H9 (cell line): ENCODE measurements around the gene CCDC148. TPM values are rescaled to one million over a fixed set of nuclear protein-coding genes. Genes with fewer than 3 reads are reported as not detected.

Source experiments
- DNase-seq: peaks from one replicate; pipeline ENCODE4 v3.0.0-alpha.2; 2017
- H2AFZ ChIP-seq: one replicate; pipeline ENCODE4 v1.6.1; 2013; ENCODE audit warnings: mild to moderate bottlenecking, low read length, control low read depth, moderate library complexity
- H2AK5ac ChIP-seq: 2 replicates; pipeline ENCODE4 v1.6.1; 2013; ENCODE audit warnings: low read length, control low read depth, mixed read lengths; ENCODE audit not compliant: insufficient read length
- H2BK120ac ChIP-seq: one replicate; pipeline ENCODE4 v1.6.1; 2013; ENCODE audit warnings: low read depth, mild to moderate bottlenecking, low read length, control low read depth, inconsistent platforms; ENCODE audit not compliant: poor library complexity, severe bottlenecking
- H2BK12ac ChIP-seq: 2 replicates; pipeline ENCODE4 v1.6.1; 2013; ENCODE audit warnings: low read length, control low read depth, mixed read lengths, low read depth; ENCODE audit not compliant: insufficient read length
- H2BK15ac ChIP-seq: 2 replicates; pipeline ENCODE4 v1.6.1; 2013; ENCODE audit warnings: low read depth, low read length, control low read depth
- H2BK20ac ChIP-seq: one replicate; pipeline ENCODE4 v1.6.1; 2013; ENCODE audit warnings: low read depth, mild to moderate bottlenecking, low read length, control low read depth, inconsistent platforms; ENCODE audit not compliant: poor library complexity, severe bottlenecking
- H2BK5ac ChIP-seq: 2 replicates; pipeline ENCODE4 v1.6.1; 2013; ENCODE audit warnings: low read length, control low read depth, mixed read lengths; ENCODE audit not compliant: insufficient read length
- H3K14ac ChIP-seq: 2 replicates; pipeline ENCODE4 v1.6.1; 2013; ENCODE audit warnings: low read length, control low read depth; ENCODE audit not compliant: insufficient read depth
- H3K18ac ChIP-seq: 2 replicates; pipeline ENCODE4 v1.6.1; 2013; ENCODE audit warnings: low read depth, mild to moderate bottlenecking, mixed read lengths, low read length, control low read depth; ENCODE audit not compliant: insufficient read length
- H3K23ac ChIP-seq: 2 replicates; pipeline ENCODE4 v1.6.1; 2013; ENCODE audit warnings: low read length, control low read depth, mixed read lengths, low read depth; ENCODE audit not compliant: insufficient read length
- H3K23me2 ChIP-seq: 2 replicates; pipeline ENCODE4 v1.6.1; 2013; ENCODE audit warnings: low read depth, mild to moderate bottlenecking, mixed read lengths, low read length, control low read depth; ENCODE audit not compliant: insufficient read length, poor library complexity, severe bottlenecking
- H3K27ac ChIP-seq: 2 replicates; pipeline ENCODE4 v1.5.1; 2013; ENCODE audit warnings: low read length, control low read depth, mixed read lengths, low read depth; ENCODE audit not compliant: insufficient read length
- H3K27me3 ChIP-seq: 2 replicates; pipeline ENCODE4 v1.6.1; 2013; ENCODE audit warnings: low read length, control low read depth, inconsistent platforms; ENCODE audit not compliant: insufficient read depth
- H3K4ac ChIP-seq: 2 replicates; pipeline ENCODE4 v1.6.1; 2013; ENCODE audit warnings: low read depth, mild to moderate bottlenecking, control low read depth, inconsistent platforms, low read length, moderate library complexity
- H3K4me1 ChIP-seq: 2 replicates; pipeline ENCODE4 v1.6.1; 2013; ENCODE audit warnings: low read length, control low read depth, inconsistent platforms; ENCODE audit not compliant: insufficient read depth
- H3K4me2 ChIP-seq: 2 replicates; pipeline ENCODE4 v1.6.1; 2013; ENCODE audit warnings: low read length, control low read depth, mixed read lengths; ENCODE audit not compliant: insufficient read length, insufficient read depth
- H3K56ac ChIP-seq: 2 replicates; pipeline ENCODE4 v1.6.1; 2013; ENCODE audit warnings: low read depth, mild to moderate bottlenecking, mixed read lengths, low read length, control low read depth; ENCODE audit not compliant: insufficient read length
- H3K79me1 ChIP-seq: 2 replicates; pipeline ENCODE4 v1.6.1; 2013; ENCODE audit warnings: low read depth, mild to moderate bottlenecking, moderate library complexity, low read length, control low read depth, inconsistent platforms; ENCODE audit not compliant: insufficient read depth, poor library complexity, severe bottlenecking
- H3K79me2 ChIP-seq: 2 replicates; pipeline ENCODE4 v1.6.1; 2013; ENCODE audit warnings: low read length, control low read depth, inconsistent platforms; ENCODE audit not compliant: insufficient read depth
- H3K9ac ChIP-seq: 2 replicates; pipeline ENCODE4 v1.6.1; 2013; ENCODE audit warnings: low read length, control low read depth, mixed read lengths; ENCODE audit not compliant: insufficient read length; ENCODE audit errors: extremely low read depth
- H3K9me3 ChIP-seq: one replicate; pipeline ENCODE4 v1.6.1; 2013; ENCODE audit warnings: low read depth, low read length, inconsistent platforms; ENCODE audit not compliant: control insufficient read depth
- H3T11ph ChIP-seq: one replicate; pipeline ENCODE4 v1.6.1; 2013; ENCODE audit warnings: mild to moderate bottlenecking, low read length, control low read depth, inconsistent platforms
- H4K20me1 ChIP-seq: one replicate; pipeline ENCODE4 v1.6.1; 2013; ENCODE audit not compliant: control insufficient read depth, insufficient read length, insufficient read depth
- H4K5ac ChIP-seq: 2 replicates; pipeline ENCODE4 v1.6.1; 2013; ENCODE audit warnings: low read depth, mild to moderate bottlenecking, mixed read lengths, low read length, control low read depth; ENCODE audit not compliant: insufficient read length
- H4K8ac ChIP-seq: replicated peaks from 2 replicates; pipeline ENCODE4 v1.6.1; 2013; ENCODE audit warnings: low read length, control low read depth, mixed read lengths, low read depth; ENCODE audit not compliant: insufficient read length
- H4K91ac ChIP-seq: 2 replicates; pipeline ENCODE4 v1.6.1; 2013; ENCODE audit warnings: low read depth, mild to moderate bottlenecking, moderate library complexity, mixed read lengths, low read length, control low read depth; ENCODE audit not compliant: insufficient read length
- H3K27ac Mint-ChIP-seq, 3 experiments: 2 replicates in 2 of 3; 3 replicates in 1 of 3; pipeline ENCODE4 v1.8.0; 2020 to 2021; ENCODE audit warnings: mixed read lengths in 3 of 3, mild to moderate bottlenecking in 1 of 3, moderate library complexity in 1 of 3
- H3K27me3 Mint-ChIP-seq: 2 replicates; pipeline ENCODE4 v1.8.0; 2021; ENCODE audit warnings: low read depth, mild to moderate bottlenecking, moderate library complexity, mixed read lengths
- H3K36me3 Mint-ChIP-seq, 3 experiments: 2 replicates in 2 of 3; 3 replicates in 1 of 3; pipeline ENCODE4 v1.8.0; 2020 to 2021; ENCODE audit warnings: low read depth in 3 of 3, mixed read lengths in 3 of 3; ENCODE audit not compliant: insufficient read depth in 1 of 3
- H3K4me1 Mint-ChIP-seq, 2 experiments: 2 replicates each; pipeline ENCODE4 v1.8.0; 2020; ENCODE audit warnings: mixed read lengths in 2 of 2
- H3K4me3 Mint-ChIP-seq, 2 experiments: 2 replicates in 1 of 2; 3 replicates in 1 of 2; pipeline ENCODE4 v1.8.0; 2020 to 2021; ENCODE audit warnings: mild to moderate bottlenecking in 2 of 2, mixed read lengths in 2 of 2, moderate library complexity in 1 of 2
- H3K9me3 Mint-ChIP-seq, 2 experiments: 2 replicates in 1 of 2; 3 replicates in 1 of 2; pipeline ENCODE4 v1.8.0; 2020; ENCODE audit warnings: mild to moderate bottlenecking in 2 of 2, mixed read lengths in 2 of 2, moderate library complexity in 1 of 2
- CTCF ChIP-seq: fragments of 200-600 bp; sonication (generic); conservative IDR thresholded peaks from 3 replicates; pipeline ENCODE4 v1.8.0; 2021; ENCODE audit warnings: antibody characterized with exemption, mild to moderate bottlenecking
- WGBS: extraction: QIAGEN DNeasy Blood & Tissue Kit; methylation state at CpG from one replicate; pipeline ENCODE4 v1.1.7; 2013; ENCODE audit warnings: missing lambda C conversion rate, low lambda C conversion rate, mixed read lengths; ENCODE audit not compliant: insufficient read length; ENCODE audit errors: extremely low coverage; 5-methylcytosine and 5-hydroxymethylcytosine counted together
- total RNA-seq: library from RNA; stranded (reverse); gene quantifications from 2 replicates; pipeline ENCODE4 v1.2.1, GENCODE V29; 2021

The CCDC148 gene
- total RNA-seq, 1 experiment from 2014 or later, result 1.5 TPM

GRCh38 chr2:158315803-158316414 lies 140.6 kb downstream of the CCDC148 start:
- H3K4me1 ChIP-seq, result no peaks in the 10 kb centered on the region; the same call in 1 of the 2 replicates
- H4K8ac ChIP-seq, result no peak overlapping the region
- H3K9me3 ChIP-seq, result no peaks in the 10 kb centered on the region
- H3K4me1 Mint-ChIP-seq, result peaks cover 19% of the 10 kb centered on the region in 2 experiments
- no CpG with 5 or more reads among the region's 1 CpG for WGBS
- no peak overlapping the region for H2AK5ac ChIP-seq
- peaks cover 12 to 20% of the 10 kb centered on the region in 2 experiments for H3K9me3 Mint-ChIP-seq
- H2BK12ac ChIP-seq, result no peak overlapping the region
- no peak overlapping the region for H2BK15ac ChIP-seq
- H3K27ac Mint-ChIP-seq, result peak overlapping the region in 1 of 3 experiments; percentile 20; a peak in 1 of 7 replicates
- no peak overlapping the region for H2BK120ac ChIP-seq
- no peak overlapping the region for H2BK20ac ChIP-seq
- H2BK5ac ChIP-seq, result no peak overlapping the region
- H3K14ac ChIP-seq, result no peak overlapping the region
- TF ChIP-seq CTCF, result no peak
- peaks cover 8 to 15% (median 9%) of the 10 kb centered on the region in 3 experiments for H3K36me3 Mint-ChIP-seq
- no peak for DNase-seq
- H3K9ac ChIP-seq, result no peak overlapping the region
- no peak overlapping the region for H3K27ac ChIP-seq
- H3T11ph ChIP-seq, result no peak overlapping the region
- no peak overlapping the region for H3K56ac ChIP-seq
- no peak overlapping the region for H3K4me2 ChIP-seq
- H3K79me2 ChIP-seq, result no peaks in the 10 kb centered on the region
- no peaks in the 10 kb centered on the region for H3K23me2 ChIP-seq
- H3K4ac ChIP-seq, result no peak overlapping the region
- H3K18ac ChIP-seq, result no peak overlapping the region
- H3K4me3 Mint-ChIP-seq, result no peak overlapping the region
- no peak overlapping the region for H4K5ac ChIP-seq
- H3K23ac ChIP-seq, result no peak overlapping the region
- no peaks in the 10 kb centered on the region for H3K27me3 ChIP-seq
- no peaks in the 10 kb centered on the region for H4K20me1 ChIP-seq
- H3K27me3 Mint-ChIP-seq, result no peaks in the 10 kb centered on the region
- no peak overlapping the region for H4K91ac ChIP-seq
- no peaks in the 10 kb centered on the region for H3K79me1 ChIP-seq
- H2AFZ ChIP-seq, result no peak overlapping the region
